Suprapubic skin (tissue), 3 donors: ENCODE measurements around the gene CCDC88C.

Source experiments
- EP300 ChIP-seq: sonication (generic); formaldehyde crosslinking; IDR thresholded peaks from one replicate; pipeline ENCODE4 v1.6.1; 2017; ENCODE audit warnings: antibody characterized with exemption
- POLR2A ChIP-seq, 2 donors: fragments of 450-650 bp; IDR thresholded peaks; one replicate each; pipeline ENCODE4 v1.6.1; 2017; ENCODE audit warnings: antibody characterized with exemption in 2 of 2, mild to moderate bottlenecking in 2 of 2, moderate library complexity in 2 of 2
- TF ChIP-seq, protein P1 (sequence below), 2 donors: fragments of 200-600 bp in 1 of 2; fragments of 450-650 bp in 1 of 2; sonication (generic) in 1 of 2; IDR thresholded peaks; one replicate each; pipeline ENCODE4 v1.5.1; 2016 to 2019; ENCODE audit warnings: antibody characterized with exemption in 2 of 2, mild to moderate bottlenecking in 1 of 2, moderate library complexity in 1 of 2

- TF ChIP-seq, protein P1, sequence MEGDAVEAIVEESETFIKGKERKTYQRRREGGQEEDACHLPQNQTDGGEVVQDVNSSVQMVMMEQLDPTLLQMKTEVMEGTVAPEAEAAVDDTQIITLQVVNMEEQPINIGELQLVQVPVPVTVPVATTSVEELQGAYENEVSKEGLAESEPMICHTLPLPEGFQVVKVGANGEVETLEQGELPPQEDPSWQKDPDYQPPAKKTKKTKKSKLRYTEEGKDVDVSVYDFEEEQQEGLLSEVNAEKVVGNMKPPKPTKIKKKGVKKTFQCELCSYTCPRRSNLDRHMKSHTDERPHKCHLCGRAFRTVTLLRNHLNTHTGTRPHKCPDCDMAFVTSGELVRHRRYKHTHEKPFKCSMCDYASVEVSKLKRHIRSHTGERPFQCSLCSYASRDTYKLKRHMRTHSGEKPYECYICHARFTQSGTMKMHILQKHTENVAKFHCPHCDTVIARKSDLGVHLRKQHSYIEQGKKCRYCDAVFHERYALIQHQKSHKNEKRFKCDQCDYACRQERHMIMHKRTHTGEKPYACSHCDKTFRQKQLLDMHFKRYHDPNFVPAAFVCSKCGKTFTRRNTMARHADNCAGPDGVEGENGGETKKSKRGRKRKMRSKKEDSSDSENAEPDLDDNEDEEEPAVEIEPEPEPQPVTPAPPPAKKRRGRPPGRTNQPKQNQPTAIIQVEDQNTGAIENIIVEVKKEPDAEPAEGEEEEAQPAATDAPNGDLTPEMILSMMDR (IDR thresholded peaks at IDR 0.05), result no peak
- TF ChIP-seq EP300 (no peak), POLR2A (IDR thresholded peaks at IDR 0.05) (no peak)
Measured at GRCh38 chr14:91456283-91456682, 38.7 kb upstream of the CCDC88C start.
